ENCODE data around the gene CRIM1. TPM values are rescaled to one million over a fixed set of nuclear protein-coding genes. Genes with fewer than 3 reads are reported as not detected.

CRIM1 gene
- total and polyA plus RNA-seq, 10 donors = 7.1 to 213 (median 110) TPM

- H3K27ac ChIP-seq = peak overlapping the region in 5 of 8 donors; percentile 34 to 60 (median 51)
- H3K4me1 ChIP-seq = peaks cover 0 to 35% (median 10%) of the 10 kb centered on the region in 6 donors
- intact Hi-C loops (cut with DNase I; ENCODE audit: low total_unique reads) = no loop called here
- no peaks in the 10 kb centered on the region for H3K27me3 ChIP-seq (replicated peaks in 1 of 7)
- WGBS, 5 donors = 92 to 96% (median 94%) methylated on average over 4 of the region's 4 CpGs
- no peaks in the 10 kb centered on the region for H3K9me3 ChIP-seq
- no peak for TF ChIP-seq POLR2A (IDR thresholded peaks at IDR 0.05)
- TF ChIP-seq CTCF (IDR thresholded peaks at IDR 0.05 in 8 of 11, conservative IDR thresholded peaks at IDR 0.05 in 3 of 11) = no peak
- no peak for TF ChIP-seq POLR2AphosphoS5 (IDR thresholded peaks at IDR 0.05)
- no peak for DNase-seq
- no peak overlapping the region for H3K4me3 ChIP-seq
- H3K36me3 ChIP-seq = peaks cover 0 to 56% (median 15%) of the 10 kb centered on the region in 6 donors
Observed at GRCh38 chr2:36484454-36484853, 128.9 kb downstream of the CRIM1 start.

GRCh38 chr2:36485521-36485920 is 129.9 kb downstream of the CRIM1 start:
- no peak for DNase-seq
- Histone ChIP-seq H3K9me3 (no peaks in the 10 kb centered on the region), H3K27ac (peak overlapping the region in 5 of 8 donors; percentile 34 to 60 (median 51)), H3K4me1 (peaks cover 0 to 35% (median 10%) of the 10 kb centered on the region in 6 donors), H3K4me3 (no peak overlapping the region), H3K36me3 (peaks cover 0 to 45% (median 7%) of the 10 kb centered on the region in 6 donors), H3K27me3 (replicated peaks in 1 of 7) (no peaks in the 10 kb centered on the region)
- intact Hi-C loops (cut with DNase I; ENCODE audit: low total_unique reads) = no loop called here
- WGBS, 5 donors = 58 to 82% (median 69%) methylated on average over 4 of the region's 4 CpGs
- TF ChIP-seq POLR2AphosphoS5 (IDR thresholded peaks at IDR 0.05) = peak in 1 of 3 donors; percentile 33
- no peak for TF ChIP-seq CTCF (IDR thresholded peaks at IDR 0.05 in 8 of 11, conservative IDR thresholded peaks at IDR 0.05 in 3 of 11)

DNA sequence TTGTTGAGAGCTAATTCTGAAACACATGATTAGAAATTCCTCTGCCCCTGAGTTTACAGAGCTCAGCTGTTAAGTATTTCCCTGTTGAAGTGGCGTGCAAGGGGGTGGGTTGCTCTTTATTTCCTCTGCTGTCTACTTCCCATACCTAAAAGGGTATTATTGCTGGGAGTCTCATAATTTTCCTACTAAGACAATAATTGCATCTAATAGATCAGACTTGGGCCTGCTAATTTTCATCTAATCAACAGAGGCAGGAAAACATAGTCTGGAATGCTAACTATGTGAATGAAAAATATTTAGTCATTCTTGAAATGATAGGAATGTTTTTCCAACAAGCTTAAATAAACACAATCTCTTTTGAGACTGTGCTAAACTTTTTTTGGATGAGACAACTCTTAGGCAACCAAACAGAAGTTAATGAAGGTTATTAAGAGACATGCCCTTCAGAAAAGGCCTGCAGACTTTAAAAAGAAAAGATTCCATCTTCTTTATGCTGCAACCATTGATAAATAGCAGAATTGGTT is 131.0 kb downstream of the CRIM1 start:
- DNase-seq = no peak
- TF ChIP-seq POLR2AphosphoS5 (IDR thresholded peaks at IDR 0.05) = no peak
- peak overlapping the region in 6 of 8 donors; percentile 3 to 60 (median 42) for H3K27ac ChIP-seq
- H3K36me3 ChIP-seq = peaks cover 0 to 34% (median 2%) of the 10 kb centered on the region in 6 donors
- H3K9me3 ChIP-seq = no peaks in the 10 kb centered on the region
- intact Hi-C loops (cut with DNase I; ENCODE audit: low total_unique reads) = no loop called here
- 61 to 79% (median 65%) methylated on average over 1 of the region's 1 CpG for WGBS, 5 donors
- H3K27me3 ChIP-seq (replicated peaks in 1 of 7) = no peaks in the 10 kb centered on the region
- H3K4me1 ChIP-seq = peaks cover 0 to 35% (median 10%) of the 10 kb centered on the region in 6 donors
- H3K4me3 ChIP-seq = no peak overlapping the region

DNA sequence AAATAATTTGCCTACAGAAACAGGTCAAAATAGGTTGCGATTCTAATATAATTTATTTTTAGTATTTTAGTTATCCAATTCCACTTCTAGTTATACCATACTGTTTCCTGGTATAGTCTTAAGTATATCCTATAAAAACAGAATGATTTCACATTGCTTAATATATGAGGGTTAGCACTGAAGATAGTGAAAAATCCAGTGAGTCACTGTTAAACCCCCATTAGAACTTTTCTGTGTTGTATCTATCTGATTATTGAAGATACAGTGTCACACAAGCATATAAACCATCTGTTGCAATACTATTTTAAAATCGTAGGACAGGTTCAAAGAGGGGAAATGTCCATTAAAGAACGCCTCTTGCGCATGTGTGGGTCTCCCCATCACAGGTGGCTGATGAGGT is 132.4 kb downstream of the CRIM1 start:
- peak overlapping the region in 1 of 8 donors; percentile 13 for H3K27ac ChIP-seq
- H3K27me3 ChIP-seq (replicated peaks in 1 of 7) = no peaks in the 10 kb centered on the region
- H3K4me1 ChIP-seq = peaks cover 0 to 40% (median 10%) of the 10 kb centered on the region in 6 donors
- no peak overlapping the region for H3K4me3 ChIP-seq
- H3K9me3 ChIP-seq = no peaks in the 10 kb centered on the region
- TF ChIP-seq POLR2AphosphoS5 (IDR thresholded peaks at IDR 0.05) (no peak), CTCF (IDR thresholded peaks at IDR 0.05 in 8 of 11, conservative IDR thresholded peaks at IDR 0.05 in 3 of 11) (no peak), POLR2A (IDR thresholded peaks at IDR 0.05) (no peak)
- peaks cover 0 to 22% (median 0%) of the 10 kb centered on the region in 6 donors for H3K36me3 ChIP-seq
- WGBS, 5 donors = 88 to 94% (median 92%) methylated on average over 4 of the region's 4 CpGs
- intact Hi-C loops (cut with DNase I; ENCODE audit: low total_unique reads) = no loop called here
- no peak for DNase-seq

Data from spleen (tissue), 11 donors.